OCI-LY7 (cell line): ENCODE results near the gene AHR. TPM values are rescaled to one million over a fixed set of nuclear protein-coding genes. Genes with fewer than 3 reads are reported as not detected.

Source experiments
- BruUV-seq: library from RNA; stranded (reverse); fragments of 400-500 nt; replicated peaks from 2 replicates; lab custom pipeline; 2021; lab: Mats Ljungman, UMichigan
- CTCF ChIA-PET: fragments of 300-600 bp; sonication (Branson Sonifier 250); formaldehyde crosslinking; loops from one replicate; lab custom pipeline; 2022; ENCODE audit warnings: antibody characterized with exemption; ENCODE audit not compliant: unreplicated experiment; lab: Charles Lee
- POLR2A ChIA-PET: fragments of 300-600 bp; sonication (Branson Sonifier 250); formaldehyde crosslinking; loops from one replicate; lab custom pipeline; 2022; ENCODE audit warnings: antibody characterized with exemption; lab: Charles Lee
- DNase-seq: peaks from one replicate; pipeline ENCODE4 v3.0.0-alpha.2; 2015; ENCODE audit warnings: low spot score
- H2AFZ ChIP-seq: fragments of 200-600 bp; sonication (generic), shearing (Covaris generic); 2 replicates; pipeline ENCODE4 v1.6.1; 2014; ENCODE audit warnings: mild to moderate bottlenecking, antibody characterized with exemption, low read length, moderate library complexity
- H3K27ac ChIP-seq: fragments of 200-600 bp; sonication (generic); 2 replicates; pipeline ENCODE4 v1.5.1; 2014; ENCODE audit warnings: mixed run types, low read depth, mild to moderate bottlenecking, moderate library complexity, low read length, inconsistent platforms; ENCODE audit not compliant: poor library complexity, severe bottlenecking
- H3K36me3 ChIP-seq: fragments of 200-600 bp; sonication (generic); 2 replicates; pipeline ENCODE4 v1.6.1; 2014; ENCODE audit warnings: mild to moderate bottlenecking, antibody characterized with exemption, low read length, moderate library complexity, mixed read lengths; ENCODE audit not compliant: insufficient read depth
- H3K4me1 ChIP-seq: fragments of 200-600 bp; sonication (generic); 2 replicates; pipeline ENCODE4 v1.5.1; 2014; ENCODE audit warnings: mild to moderate bottlenecking, low read length; ENCODE audit not compliant: insufficient read depth, poor library complexity, severe bottlenecking
- H3K4me2 ChIP-seq: fragments of 200-600 bp; sonication (generic); 2 replicates; pipeline ENCODE4 v1.6.1; 2014; ENCODE audit warnings: mild to moderate bottlenecking, low read length
- H3K4me3 ChIP-seq: fragments of 200-600 bp; sonication (generic); 2 replicates; pipeline ENCODE4 v1.5.1; 2014; ENCODE audit warnings: mild to moderate bottlenecking, low read depth, low read length; ENCODE audit not compliant: poor library complexity, severe bottlenecking
- H3K79me2 ChIP-seq: fragments of 200-600 bp; sonication (generic); 2 replicates; pipeline ENCODE4 v1.6.1; 2016; ENCODE audit warnings: low read depth, mild to moderate bottlenecking, low read length, moderate library complexity, mixed read lengths; ENCODE audit not compliant: insufficient read depth
- H3K9me2 ChIP-seq: fragments of 200-600 bp; sonication (generic); 2 replicates; pipeline ENCODE4 v1.6.1; 2016; ENCODE audit warnings: mild to moderate bottlenecking, low read length, mixed read lengths; ENCODE audit not compliant: insufficient read depth
- H3K9me3 ChIP-seq: fragments of 200-600 bp; sonication (generic); 2 replicates; pipeline ENCODE4 v1.6.1; 2014; ENCODE audit warnings: mild to moderate bottlenecking, mixed run types, low read length, mixed read lengths
- H4K20me1 ChIP-seq: fragments of 200-600 bp; sonication (generic); 2 replicates; pipeline ENCODE4 v1.6.1; 2014; ENCODE audit warnings: mild to moderate bottlenecking, antibody characterized with exemption, low read length, moderate library complexity, mixed read lengths; ENCODE audit not compliant: insufficient read depth
- CTCF ChIP-seq: fragments of 200-600 bp; sonication (generic); conservative IDR thresholded peaks from 2 replicates; pipeline ENCODE4 v1.5.1; 2014; ENCODE audit warnings: mild to moderate bottlenecking, antibody characterized with exemption, low read length, moderate library complexity, mixed read lengths
- EZH2phosphoT487 ChIP-seq: fragments of 200-600 bp; sonication (generic); IDR thresholded peaks from 2 replicates; pipeline ENCODE4 v1.6.1; 2018; ENCODE audit warnings: low read depth, borderline replicate concordance, mild to moderate bottlenecking, mixed run types, antibody characterized with exemption, low read length, moderate library complexity, mixed read lengths
- intact Hi-C: fragments of 100-400 bp; cut with micrococcal nuclease; formaldehyde crosslinking; loops from one replicate; pipeline ENCODE4 v1.10.0; 2022; ENCODE audit not compliant: unreplicated experiment
- total RNA-seq, 2 experiments: library from RNA; depleted of rRNA in 1 of 2; stranded (reverse); fragments of >200 nt in 1 of 2; shearing (Covaris generic) in 1 of 2; gene quantifications; 2 replicates each; pipeline ENCODE4 v1.2.3, GENCODE V29; 2014 to 2022

Gene AHR
- total RNA-seq, 2 experiments from 2014 or later, result not detected

- DNase-seq, result no peak
- intact Hi-C loops, result no loop called here
- Histone ChIP-seq H3K36me3 (no peaks in the 10 kb centered on the region), H2AFZ (no peak overlapping the region), H4K20me1 (no peaks in the 10 kb centered on the region), H3K4me2 (no peak overlapping the region), H3K4me3 (no peak overlapping the region), H3K9me3 (no peaks in the 10 kb centered on the region), H3K27ac (no peak overlapping the region), H3K79me2 (no peaks in the 10 kb centered on the region), H3K9me2 (no peaks in the 10 kb centered on the region), H3K4me1 (no peaks in the 10 kb centered on the region)
- BruUV-seq, result no TSS peak
- POLR2A ChIA-PET, result no interaction called here
- CTCF ChIA-PET, result no interaction called here
- TF ChIP-seq EZH2phosphoT487, result no peak
Observed at GRCh38 chr7:17359610-17360009, 61.2 kb downstream of the AHR start.

DNA sequence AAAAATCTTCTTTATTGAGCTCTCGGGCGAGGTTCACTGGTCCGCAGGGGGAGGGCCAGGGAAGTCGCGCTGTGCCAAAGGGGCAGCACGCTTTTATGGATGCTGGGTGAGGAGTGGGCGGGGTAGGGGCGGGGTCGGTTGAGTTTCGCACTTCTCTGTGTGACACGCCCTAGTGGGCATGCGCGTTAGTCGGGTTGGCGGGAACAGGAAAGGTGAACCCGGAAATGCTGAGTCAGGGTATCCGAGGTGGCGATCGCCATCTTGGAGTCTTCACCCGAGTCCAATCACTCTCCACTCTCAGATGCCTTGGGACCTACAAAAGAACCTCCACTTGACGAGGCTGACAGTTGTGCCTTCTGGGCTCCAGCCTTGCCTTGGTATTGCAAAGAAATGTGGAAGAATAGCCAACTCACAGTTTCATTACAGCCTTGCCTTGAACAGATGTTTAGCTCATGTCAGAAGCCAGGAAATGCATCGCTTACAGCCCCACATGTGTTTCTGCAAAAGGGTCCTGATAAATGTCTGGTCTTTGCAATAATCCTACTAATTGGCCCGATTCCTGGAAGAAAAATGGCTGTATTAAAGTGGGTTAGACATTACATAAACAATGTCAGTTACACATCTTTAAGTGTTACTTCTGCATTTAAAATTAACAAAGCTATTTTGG, 64.1 kb downstream of the AHR start:
- Histone ChIP-seq H3K9me3 (no peaks in the 10 kb centered on the region), H3K79me2 (no peaks in the 10 kb centered on the region), H3K36me3 (no peaks in the 10 kb centered on the region), H3K4me1 (no peaks in the 10 kb centered on the region), H3K4me2 (no peak overlapping the region), H4K20me1 (no peaks in the 10 kb centered on the region), H2AFZ (no peak overlapping the region), H3K9me2 (no peaks in the 10 kb centered on the region), H3K27ac (no peak overlapping the region), H3K4me3 (no peak overlapping the region)
- DNase-seq, result no peak
- intact Hi-C loops, result no loop called here
- TF ChIP-seq CTCF, result no peak
- TF ChIP-seq EZH2phosphoT487, result no peak
- ChIA-PET CTCF (no interaction called here), POLR2A (interaction anchor here (0.6 kb wide), 1 partner anchor 266 kb away, joined by 5 read pairs; no protein-coding TSS in a partner anchor)
- no TSS peak for BruUV-seq

DNA sequence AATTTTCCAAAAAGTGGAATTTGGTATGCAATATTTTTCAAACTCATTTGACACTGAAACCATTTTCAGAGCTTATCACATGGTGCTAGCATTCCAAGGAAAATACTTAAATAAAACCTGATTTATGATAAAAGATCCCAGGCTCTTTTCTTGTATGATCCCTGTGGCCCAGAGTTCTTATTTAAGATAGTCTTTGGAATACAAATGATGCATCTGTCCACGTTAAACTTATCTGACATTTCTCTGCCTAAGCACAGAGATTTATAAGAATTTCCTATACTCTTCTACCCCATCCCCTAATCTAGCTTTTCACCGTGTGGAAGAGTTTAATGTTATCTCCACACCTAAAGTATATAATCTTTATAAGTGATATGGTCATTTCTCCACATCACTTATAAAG, 66.2 kb downstream of the AHR start:
- no peaks in the 10 kb centered on the region for H4K20me1 ChIP-seq
- no peak overlapping the region for H2AFZ ChIP-seq
- no peak for TF ChIP-seq CTCF
- TF ChIP-seq EZH2phosphoT487, result no peak
- no peak overlapping the region for H3K4me2 ChIP-seq
- H3K36me3 ChIP-seq, result no peaks in the 10 kb centered on the region
- no TSS peak for BruUV-seq
- no peak for DNase-seq
- H3K27ac ChIP-seq, result no peak overlapping the region
- H3K4me3 ChIP-seq, result no peak overlapping the region
- H3K9me3 ChIP-seq, result no peaks in the 10 kb centered on the region
- intact Hi-C loops, result no loop called here
- ChIA-PET POLR2A (interaction anchor here (1.0 kb wide), 1 partner anchor 35 kb away, joined by 3 read pairs; no protein-coding TSS in a partner anchor), CTCF (no interaction called here)
- no peaks in the 10 kb centered on the region for H3K79me2 ChIP-seq
- H3K4me1 ChIP-seq, result no peaks in the 10 kb centered on the region
- no peaks in the 10 kb centered on the region for H3K9me2 ChIP-seq
